GM19438 (cell line): ENCODE results near the gene GRPEL1.
"Not testable (repeated sequence)": the region's sequence is repeated elsewhere in the genome, so short reads cannot be mapped to it uniquely, and the experiment has no call there.

Experiments used
- ATAC-seq: cut with Tn5 transposase; IDR thresholded peaks from one replicate; pipeline ENCODE4 v1.9.1; 2021; ENCODE audit warnings: low read depth; ENCODE audit not compliant: unreplicated experiment

The GRPEL1 gene

DNA sequence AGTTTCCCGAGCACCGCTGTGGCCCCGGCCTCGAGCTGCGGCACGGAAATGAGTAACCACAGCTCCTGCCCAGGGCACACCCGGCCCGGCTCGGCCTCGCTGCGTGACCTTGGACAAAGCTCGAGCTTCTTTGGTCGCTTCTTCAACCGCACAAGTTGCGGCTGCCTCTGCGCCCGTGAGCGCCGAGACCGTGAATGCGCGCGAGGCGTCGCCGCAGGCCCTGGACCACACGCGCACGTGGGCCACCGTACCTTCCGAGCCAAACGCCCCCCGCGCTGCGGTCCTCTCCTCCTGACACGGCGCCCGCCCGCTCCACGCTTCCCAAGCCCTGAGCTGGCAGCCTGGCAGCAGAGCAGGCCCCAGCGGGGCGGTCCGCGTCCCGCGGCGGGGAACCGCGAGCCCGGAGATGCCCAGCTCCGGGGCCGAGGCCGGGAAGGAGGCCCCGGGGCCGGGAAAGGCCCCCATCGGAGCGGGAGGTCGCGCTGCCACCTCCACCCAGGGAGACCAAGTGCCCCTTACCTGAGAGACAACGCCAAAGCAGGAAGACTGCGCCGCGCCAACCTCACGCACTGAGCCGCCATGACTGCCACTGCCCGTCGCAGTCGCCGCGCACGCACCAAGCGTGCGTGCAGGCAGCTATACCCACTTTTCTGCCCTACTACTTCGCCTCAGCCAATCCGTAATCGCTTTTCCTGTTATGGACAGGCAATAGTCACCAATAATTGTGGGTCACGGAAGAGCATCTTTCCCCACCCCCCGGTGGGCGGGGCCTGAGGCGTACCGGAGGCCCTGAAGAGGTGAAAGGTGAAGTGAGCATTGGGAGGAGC, at the start of gene GRPEL1:
Gene GRPEL1, minus strand, starts transcription at position 613 of the 827 bp plus-strand sequence. Its CDS starts 32 bp downstream, at position 581.
- ATAC-seq, result peak; percentile 81

GRCh38 chr4:7116705-7117104, 48.8 kb upstream of the GRPEL1 start:
- ATAC-seq, result no peak

- ATAC-seq, result no peak
Measured at GRCh38 chr4:7115557-7116340, 47.9 kb upstream of the GRPEL1 start.

DNA sequence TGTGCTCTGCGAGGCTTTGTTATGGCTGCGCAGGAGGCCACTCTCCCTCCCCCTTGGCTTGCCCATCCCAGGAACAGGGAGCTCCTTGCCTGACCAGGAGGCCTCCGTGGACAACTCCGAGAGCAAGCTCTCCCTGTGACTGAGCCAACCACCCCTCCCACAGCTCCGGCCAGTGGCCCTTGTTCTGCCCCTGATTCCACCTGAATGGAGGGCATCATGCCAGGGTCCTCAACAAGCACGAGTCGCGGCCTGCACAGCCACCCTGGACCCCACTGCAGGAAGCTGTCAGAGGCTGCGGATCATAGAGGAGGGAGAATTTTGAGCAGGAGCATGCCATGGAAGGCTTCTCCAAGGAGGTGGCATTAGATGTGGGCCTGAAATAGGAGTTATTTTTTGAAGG, 44.8 kb upstream of the GRPEL1 start:
- ATAC-seq, result no peak

- ATAC-seq, result no peak
Measured at GRCh38 chr4:7111441-7111840, 43.6 kb upstream of the GRPEL1 start.

GRCh38 chr4:7110546-7110945, 42.7 kb upstream of the GRPEL1 start:
- ATAC-seq, result no peak

GRCh38 chr4:7109169-7109568, 41.3 kb upstream of the GRPEL1 start:
- ATAC-seq, result no peak

- ATAC-seq, result no peak
Measured at GRCh38 chr4:7108660-7109059, 40.8 kb upstream of the GRPEL1 start.

GRCh38 chr4:7108046-7108625, 40.3 kb upstream of the GRPEL1 start:
- ATAC-seq, result no peak

DNA sequence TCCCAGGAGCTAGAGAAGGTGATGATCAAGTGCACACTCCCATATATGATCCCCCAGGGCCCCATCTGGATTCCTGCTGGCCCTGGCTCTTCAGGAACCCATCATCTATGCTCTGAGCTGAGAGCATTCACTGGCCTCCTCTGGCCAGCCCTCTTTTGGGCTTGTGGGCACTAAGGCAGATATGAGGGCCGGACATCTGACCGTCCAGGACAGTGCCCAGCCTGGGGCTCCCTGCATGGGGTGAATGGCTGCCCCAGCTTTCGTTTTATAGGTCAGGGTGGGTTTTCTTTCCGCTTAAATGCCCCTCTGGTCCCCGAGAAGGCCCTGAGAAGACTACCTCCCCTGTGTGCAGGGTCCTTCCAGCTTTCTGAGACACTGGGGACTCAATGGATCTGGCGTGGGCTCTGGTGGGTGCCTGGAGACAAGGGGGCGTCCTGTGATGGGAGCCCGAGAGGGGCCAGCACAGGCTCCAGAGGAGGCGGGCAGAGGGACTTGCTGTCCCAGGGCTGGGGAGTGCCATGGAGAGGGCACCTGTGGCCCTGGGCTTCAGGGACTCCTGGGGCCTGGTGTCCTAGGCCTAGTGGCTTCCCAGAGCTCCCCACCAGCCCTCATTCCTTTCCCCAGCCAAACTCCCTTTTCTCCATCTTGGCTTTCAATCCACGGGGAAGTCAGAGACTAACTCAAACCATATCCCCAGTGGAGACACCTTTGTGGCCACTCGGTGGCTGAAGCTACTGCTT, 39.5 kb upstream of the GRPEL1 start:
- ATAC-seq, result no peak

DNA sequence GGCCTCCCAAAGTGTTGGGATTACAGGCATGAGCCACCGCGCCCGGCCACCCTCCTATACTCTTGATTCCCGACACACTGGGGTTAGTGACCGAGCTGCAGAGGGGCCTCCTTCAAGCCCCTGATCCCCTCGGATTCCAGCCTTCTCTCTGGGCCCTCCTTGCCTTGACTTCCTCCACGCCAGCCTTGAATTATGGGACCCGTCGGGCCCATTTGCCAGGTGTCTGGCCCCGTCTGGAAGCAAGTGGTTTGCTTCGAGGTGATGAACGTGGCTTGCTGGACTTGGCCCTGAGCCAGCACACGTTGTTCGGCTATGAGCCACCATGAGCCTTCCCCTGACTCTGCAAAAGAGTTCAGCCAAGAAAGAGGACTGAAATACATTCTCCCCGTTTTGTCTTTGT, 37.4 kb upstream of the GRPEL1 start:
- ATAC-seq, result no peak

DNA sequence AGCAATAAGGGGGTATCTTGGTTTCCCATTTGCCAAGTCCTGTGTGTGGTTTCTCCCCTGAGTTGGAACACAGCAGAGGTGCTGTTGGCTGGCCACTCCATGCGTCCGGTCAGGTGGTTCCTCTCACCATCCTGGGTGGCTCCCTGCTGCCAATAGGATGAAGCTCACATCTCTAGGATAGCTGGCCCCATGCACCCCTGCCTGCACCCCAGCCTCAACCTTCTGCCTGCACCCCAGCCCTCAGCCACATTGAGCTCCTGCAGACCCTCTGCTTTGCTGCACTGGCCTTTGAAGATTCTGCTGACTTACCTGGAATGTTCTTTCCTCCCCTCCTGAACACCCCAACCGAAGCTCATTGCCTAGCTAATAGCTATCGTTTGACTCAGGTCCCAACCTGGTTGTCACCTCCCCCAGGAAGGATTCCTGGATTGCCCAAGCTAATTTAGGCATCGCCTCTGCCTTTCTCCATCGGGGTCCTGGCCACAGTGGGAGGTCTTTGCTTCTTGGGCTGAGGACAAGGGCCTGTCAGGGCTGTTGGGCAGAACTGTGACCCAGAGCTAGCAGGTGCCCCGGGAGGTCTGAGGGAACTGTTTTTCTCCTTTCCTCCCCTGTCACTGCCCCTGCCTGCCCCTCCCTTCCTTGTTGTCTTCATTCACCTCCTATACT, 36.6 kb upstream of the GRPEL1 start:
- ATAC-seq, result no peak

DNA sequence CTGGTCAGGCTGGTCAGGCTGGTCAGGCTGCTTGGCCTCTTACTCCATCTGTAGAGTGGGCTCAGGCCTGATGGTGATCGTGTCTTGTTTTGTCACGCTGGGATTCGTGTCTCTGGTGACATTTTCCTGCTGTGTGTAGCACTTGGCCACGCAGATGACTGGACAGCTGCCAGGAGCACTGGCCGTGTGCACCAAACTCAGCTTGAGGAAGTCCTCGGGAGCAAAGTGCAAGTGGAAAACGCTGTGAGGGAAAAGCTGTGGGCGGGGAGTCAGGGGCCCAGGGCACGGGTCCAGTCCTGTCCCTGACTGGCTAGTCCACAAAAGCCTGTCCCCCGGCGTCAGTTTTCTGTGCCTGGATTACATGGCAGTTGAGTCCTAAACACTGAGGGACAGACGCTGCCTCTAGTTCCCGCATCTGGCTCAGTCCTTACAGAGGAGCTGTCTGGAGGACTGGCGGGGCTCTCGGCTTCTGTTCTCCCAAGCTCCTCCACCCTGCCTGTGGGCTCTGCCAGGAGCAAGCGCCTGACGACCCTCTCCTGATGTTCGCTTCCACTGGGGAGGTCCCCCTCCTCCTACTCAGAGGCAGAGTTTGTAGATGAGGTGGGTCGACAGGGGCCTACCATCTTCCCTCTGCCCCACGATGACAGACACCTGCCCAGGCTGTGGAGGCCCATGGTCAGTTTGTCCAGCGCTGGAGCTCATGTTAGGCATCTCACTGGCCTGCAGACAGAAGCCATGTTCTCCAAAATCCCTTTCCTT, 35.9 kb upstream of the GRPEL1 start:
- ATAC-seq, result no peak

DNA sequence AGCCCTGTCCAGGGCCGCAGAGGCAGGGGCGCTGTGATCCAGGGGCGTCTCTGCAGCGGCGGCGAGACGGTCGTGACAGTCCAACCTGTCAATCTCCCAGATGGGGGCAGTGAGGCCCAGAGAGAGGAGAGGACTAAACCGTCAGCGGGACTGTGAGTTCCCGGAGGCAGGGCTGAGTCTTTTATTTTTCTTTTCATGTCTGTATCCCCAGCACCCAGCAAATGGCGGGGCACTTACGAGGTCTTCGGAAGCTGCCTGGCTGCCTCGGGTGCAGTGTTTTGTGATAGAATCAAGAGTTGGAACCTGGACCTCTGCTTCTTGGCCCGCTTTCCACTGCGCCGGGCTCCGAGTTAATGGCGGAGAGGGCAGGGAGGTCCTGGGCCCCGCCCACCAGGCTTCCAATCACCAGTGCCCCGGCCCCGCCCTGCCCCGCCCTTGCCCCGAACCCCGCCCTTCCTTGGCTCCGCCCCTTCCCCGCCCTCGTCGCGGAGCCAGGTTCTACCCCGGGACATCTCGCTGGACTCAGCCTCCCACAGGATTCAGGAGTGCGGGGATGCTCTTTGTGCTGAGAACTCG, 35.3 kb upstream of the GRPEL1 start:
- ATAC-seq, result peak; percentile 78

- not testable (repeated sequence) for ATAC-seq
Measured at GRCh38 chr4:7102516-7102909, 34.6 kb upstream of the GRPEL1 start.

- ATAC-seq, result peak; percentile 59
Measured at GRCh38 chr4:7101692-7102515, 34.0 kb upstream of the GRPEL1 start.

GRCh38 chr4:7096236-7096635, 28.4 kb upstream of the GRPEL1 start:
- ATAC-seq, result no peak

DNA sequence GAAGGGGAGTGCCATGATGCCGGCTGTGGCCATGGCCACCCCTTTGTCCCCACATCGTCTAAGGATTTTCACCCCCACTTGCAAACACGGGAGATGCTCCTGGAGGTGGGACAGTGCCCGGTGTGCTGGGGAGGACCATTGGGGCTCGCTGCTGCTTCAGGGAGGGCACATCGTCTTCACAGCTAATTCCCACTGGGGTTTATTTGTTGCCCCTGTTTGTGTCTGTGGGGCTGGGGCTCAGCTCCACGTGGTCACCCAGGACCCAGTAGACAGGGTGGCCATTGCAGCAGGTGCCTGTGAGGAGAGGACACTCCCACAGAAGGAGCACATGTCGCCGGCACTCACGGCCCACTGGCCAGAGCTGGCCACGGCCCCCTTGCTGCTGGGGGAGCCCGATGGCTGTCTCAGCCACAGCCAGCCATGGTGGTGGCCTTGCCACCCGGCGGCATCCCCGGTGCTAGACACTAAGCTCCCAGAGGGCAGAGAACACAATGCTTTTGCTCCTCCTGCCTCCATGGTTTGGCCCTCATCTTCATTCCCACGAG, 27.8 kb upstream of the GRPEL1 start:
- no peak for ATAC-seq
